ENCODE results near the gene STK11IP.

Gene STK11IP

GRCh38 chr2:219625179-219625578 lies 27.5 kb downstream of the STK11IP start:
- peaks cover 0 to 7% of the 10 kb centered on the region in 2 donors for H3K4me1 ChIP-seq (ENCODE audit: control insufficient read depth in 1 of 2, insufficient read depth in 2 of 2, low read length in 2 of 2)
- H3K36me3 ChIP-seq (ENCODE audit: control insufficient read depth in 1 of 2, insufficient read depth in 2 of 2, low read length in 2 of 2), result no peaks in the 10 kb centered on the region
- no peaks in the 10 kb centered on the region for H3K9me3 ChIP-seq (ENCODE audit: control insufficient read depth in 1 of 2, low read length in 2 of 2)
- peaks cover 5% of the 10 kb centered on the region for H3K27me3 ChIP-seq (ENCODE audit: low read depth, low read length)
- no peak overlapping the region for H3K27ac ChIP-seq (ENCODE audit: low read length)
- no peak overlapping the region for H3K4me3 ChIP-seq (ENCODE audit: low read depth in 1 of 2, low read length in 2 of 2)

DNA sequence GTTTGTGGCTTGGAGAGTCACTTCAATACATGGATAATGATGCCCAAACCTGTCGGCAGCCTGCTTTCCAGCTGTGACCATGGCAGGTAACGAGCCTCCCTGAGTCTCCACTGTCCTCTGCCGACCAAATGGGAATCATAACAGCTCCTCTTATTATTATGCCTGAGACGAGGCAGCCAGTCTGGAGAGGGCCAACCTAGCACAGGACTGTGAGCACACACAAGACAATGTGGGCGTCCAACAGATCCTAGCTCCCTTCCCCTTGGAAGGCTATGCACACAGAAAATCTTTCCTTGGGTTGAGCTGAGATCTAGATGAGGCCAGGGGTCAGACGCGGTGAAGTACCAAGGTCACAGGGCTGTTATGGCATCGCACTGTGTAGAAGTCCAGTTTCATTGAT lies 28.9 kb downstream of the STK11IP start:
- H3K9me3 ChIP-seq (ENCODE audit: control insufficient read depth in 1 of 2, low read length in 2 of 2), result no peaks in the 10 kb centered on the region
- H3K4me3 ChIP-seq (ENCODE audit: low read depth in 1 of 2, low read length in 2 of 2), result no peak overlapping the region
- peaks cover 5% of the 10 kb centered on the region for H3K27me3 ChIP-seq (ENCODE audit: low read depth, low read length)
- no peaks in the 10 kb centered on the region for H3K36me3 ChIP-seq (ENCODE audit: control insufficient read depth in 1 of 2, insufficient read depth in 2 of 2, low read length in 2 of 2)
- H3K27ac ChIP-seq (ENCODE audit: low read length), result no peak overlapping the region
- peaks cover 0 to 7% of the 10 kb centered on the region in 2 donors for H3K4me1 ChIP-seq (ENCODE audit: control insufficient read depth in 1 of 2, insufficient read depth in 2 of 2, low read length in 2 of 2)

DNA sequence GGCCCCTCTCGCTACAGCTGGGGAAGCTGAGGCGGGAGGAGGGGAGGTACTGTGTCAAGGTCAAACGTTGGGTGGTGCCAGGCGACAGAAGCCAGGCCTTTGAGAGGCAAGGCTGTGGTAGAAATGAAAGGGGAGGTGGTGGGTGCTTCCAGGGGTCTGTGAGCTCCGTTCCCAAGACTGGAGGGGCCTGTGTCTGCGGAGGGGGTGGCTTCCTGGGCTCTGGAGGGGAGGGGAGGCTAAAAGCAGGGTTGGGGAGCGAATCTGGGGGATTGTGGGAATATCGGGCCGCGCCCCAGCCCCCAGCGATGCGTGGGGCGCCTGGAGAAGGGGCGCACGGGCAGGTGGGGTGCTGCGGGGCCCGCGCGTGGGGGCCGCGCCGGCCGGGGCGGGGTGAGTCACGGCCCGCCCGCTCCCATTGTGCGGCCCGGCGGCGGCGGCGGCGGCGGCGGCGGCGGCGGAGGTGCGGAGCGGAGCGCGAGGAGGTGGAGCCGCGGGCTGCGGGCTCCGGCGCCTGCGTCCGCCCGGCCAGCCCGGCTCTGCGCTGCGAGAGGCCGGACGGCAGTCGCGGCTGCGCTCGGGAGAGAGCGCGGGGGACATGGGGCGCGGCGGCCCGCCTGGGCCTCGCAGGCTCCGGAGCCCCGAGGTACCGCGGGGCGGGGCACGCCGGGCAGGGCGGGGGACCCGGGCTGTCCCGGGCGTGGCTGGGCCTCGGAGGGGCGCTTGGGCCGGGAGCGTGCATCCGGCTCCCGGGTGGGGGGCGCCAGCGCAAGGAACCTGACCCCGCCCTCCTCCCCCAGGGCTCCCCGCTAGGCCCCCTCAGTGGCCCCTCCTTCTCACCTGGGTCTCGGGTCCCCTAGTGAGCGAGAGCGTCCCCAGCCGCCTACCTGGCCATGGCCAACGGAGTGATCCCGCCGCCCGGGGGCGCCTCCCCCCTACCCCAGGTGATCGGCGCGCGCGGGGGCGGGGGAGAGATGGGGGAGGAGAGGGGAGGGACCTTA lies 29.7 kb downstream of the STK11IP start, which contains the start of gene SLC4A3:
Gene SLC4A3, plus strand, starts transcription at position 528 of the 998 bp plus-strand sequence. Its CDS starts 363 bp downstream, at position 891.
- Histone ChIP-seq H3K9me3 (ENCODE audit: control insufficient read depth in 1 of 2, low read length in 2 of 2) (no peaks in the 10 kb centered on the region), H3K4me3 (ENCODE audit: low read depth in 1 of 2, low read length in 2 of 2) (peak within 1 kb of the TSS in 1 of 2 donors; percentile 60), H3K4me1 (ENCODE audit: control insufficient read depth in 1 of 2, insufficient read depth in 2 of 2, low read length in 2 of 2) (peaks cover 0 to 7% of the 10 kb centered on the region in 2 donors), H3K27me3 (ENCODE audit: low read depth, low read length) (peaks cover 5% of the 10 kb centered on the region), H3K27ac (ENCODE audit: low read length) (no peak within 1 kb of the TSS), H3K36me3 (ENCODE audit: control insufficient read depth in 1 of 2, insufficient read depth in 2 of 2, low read length in 2 of 2) (no peaks in the 10 kb centered on the region)

DNA sequence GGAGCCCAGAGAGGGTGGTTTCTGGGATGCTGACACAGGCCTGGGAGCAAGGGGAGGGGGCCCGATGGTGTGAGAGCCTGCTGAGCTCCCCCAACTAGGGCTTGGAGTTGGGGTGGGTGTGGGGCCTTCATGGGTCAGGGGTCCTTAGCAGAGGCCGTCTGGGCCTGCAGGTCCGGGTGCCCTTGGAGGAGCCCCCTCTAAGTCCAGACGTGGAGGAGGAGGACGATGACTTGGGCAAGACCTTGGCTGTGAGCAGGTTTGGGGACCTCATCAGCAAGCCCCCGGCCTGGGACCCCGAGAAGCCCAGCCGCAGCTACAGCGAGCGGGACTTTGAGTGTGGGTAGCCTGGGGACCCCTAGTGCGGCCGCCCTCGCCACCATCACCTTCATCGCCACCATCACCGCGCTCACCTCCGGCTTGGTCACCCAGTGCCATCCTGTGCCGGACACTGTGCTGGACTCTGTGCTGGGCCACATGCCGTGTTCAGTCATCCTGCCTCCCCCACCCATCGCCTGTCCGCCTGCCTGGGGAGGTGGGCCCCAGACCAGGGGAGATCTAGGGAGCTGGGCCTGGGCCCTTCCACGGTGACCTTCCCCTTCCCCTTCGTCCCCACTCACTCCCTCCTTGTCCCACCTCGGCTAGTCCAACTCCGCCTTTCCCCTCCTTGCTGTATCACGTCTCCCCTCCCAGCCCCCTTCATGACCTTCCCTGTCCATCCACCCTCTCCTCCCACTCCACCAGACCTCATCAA lies 30.8 kb downstream of the STK11IP start:
- Histone ChIP-seq H3K27me3 (ENCODE audit: low read depth, low read length) (peaks cover 5% of the 10 kb centered on the region), H3K36me3 (ENCODE audit: control insufficient read depth in 1 of 2, insufficient read depth in 2 of 2, low read length in 2 of 2) (no peaks in the 10 kb centered on the region), H3K4me3 (ENCODE audit: low read depth in 1 of 2, low read length in 2 of 2) (peak overlapping the region in 1 of 2 donors; percentile 60), H3K4me1 (ENCODE audit: control insufficient read depth in 1 of 2, insufficient read depth in 2 of 2, low read length in 2 of 2) (peaks cover 0 to 7% of the 10 kb centered on the region in 2 donors), H3K9me3 (ENCODE audit: control insufficient read depth in 1 of 2, low read length in 2 of 2) (no peaks in the 10 kb centered on the region), H3K27ac (ENCODE audit: low read length) (no peak overlapping the region)

- H3K27ac ChIP-seq (ENCODE audit: low read length), result no peak overlapping the region
- H3K27me3 ChIP-seq (ENCODE audit: low read depth, low read length), result peaks cover 5% of the 10 kb centered on the region
- H3K4me3 ChIP-seq (ENCODE audit: low read depth in 1 of 2, low read length in 2 of 2), result no peak overlapping the region
- no peaks in the 10 kb centered on the region for H3K36me3 ChIP-seq (ENCODE audit: control insufficient read depth in 1 of 2, insufficient read depth in 2 of 2, low read length in 2 of 2)
- H3K9me3 ChIP-seq (ENCODE audit: control insufficient read depth in 1 of 2, low read length in 2 of 2), result no peaks in the 10 kb centered on the region
- peaks cover 0 to 7% of the 10 kb centered on the region in 2 donors for H3K4me1 ChIP-seq (ENCODE audit: control insufficient read depth in 1 of 2, insufficient read depth in 2 of 2, low read length in 2 of 2)
Observed at GRCh38 chr2:219628986-219629901, 31.6 kb downstream of the STK11IP start.

- no peaks in the 10 kb centered on the region for H3K9me3 ChIP-seq (ENCODE audit: control insufficient read depth in 1 of 2, low read length in 2 of 2)
- no peak overlapping the region for H3K27ac ChIP-seq (ENCODE audit: low read length)
Observed at GRCh38 chr2:219629976-219630695, 32.5 kb downstream of the STK11IP start.

DNA sequence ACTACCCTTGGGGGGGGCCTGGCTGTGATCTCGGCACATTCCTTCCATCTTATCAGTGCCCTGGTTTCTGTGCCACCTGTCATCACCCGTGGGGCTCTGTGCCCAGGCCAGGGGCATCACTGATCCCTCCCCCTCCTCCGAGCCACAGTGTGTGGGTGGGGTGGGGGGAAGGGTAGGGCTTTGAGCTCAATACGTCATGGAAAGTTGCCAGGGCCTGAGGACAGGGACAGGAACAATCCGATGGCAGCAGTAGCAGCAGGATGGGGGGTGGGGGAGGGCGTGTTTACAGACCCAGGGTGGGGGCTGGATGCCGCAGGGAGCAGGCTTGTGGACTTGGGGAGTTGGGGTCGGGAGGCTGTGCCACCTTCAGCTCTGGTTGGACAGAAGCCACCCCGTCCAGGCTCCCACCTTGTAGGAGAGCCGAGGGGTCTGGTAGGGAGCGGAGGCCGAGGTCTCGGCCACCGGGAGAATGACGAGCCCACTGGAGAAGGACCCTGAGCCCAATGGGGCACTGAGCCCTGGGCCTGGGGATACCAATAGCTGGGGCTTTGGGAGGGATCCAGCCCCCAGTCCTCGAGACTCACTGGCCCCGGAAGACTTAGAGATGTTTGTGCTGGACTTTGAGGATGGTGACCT lies 33.2 kb downstream of the STK11IP start:
- peaks cover 0 to 7% of the 10 kb centered on the region in 2 donors for H3K4me1 ChIP-seq (ENCODE audit: control insufficient read depth in 1 of 2, insufficient read depth in 2 of 2, low read length in 2 of 2)
- no peak overlapping the region for H3K4me3 ChIP-seq (ENCODE audit: low read depth in 1 of 2, low read length in 2 of 2)
- no peaks in the 10 kb centered on the region for H3K9me3 ChIP-seq (ENCODE audit: control insufficient read depth in 1 of 2, low read length in 2 of 2)
- no peak overlapping the region for H3K27ac ChIP-seq (ENCODE audit: low read length)
- H3K36me3 ChIP-seq (ENCODE audit: control insufficient read depth in 1 of 2, insufficient read depth in 2 of 2, low read length in 2 of 2), result no peaks in the 10 kb centered on the region
- peaks cover 5% of the 10 kb centered on the region for H3K27me3 ChIP-seq (ENCODE audit: low read depth, low read length)

More at GRCh38 chr2:219629976-219630695, 32.5 kb downstream of the STK11IP start:
- Histone ChIP-seq H3K27me3 (ENCODE audit: low read depth, low read length) (peaks cover 5% of the 10 kb centered on the region), H3K36me3 (ENCODE audit: control insufficient read depth in 1 of 2, insufficient read depth in 2 of 2, low read length in 2 of 2) (no peaks in the 10 kb centered on the region), H3K4me3 (ENCODE audit: low read depth in 1 of 2, low read length in 2 of 2) (no peak overlapping the region), H3K4me1 (ENCODE audit: control insufficient read depth in 1 of 2, insufficient read depth in 2 of 2, low read length in 2 of 2) (peaks cover 0 to 7% of the 10 kb centered on the region in 2 donors)

DNA sequence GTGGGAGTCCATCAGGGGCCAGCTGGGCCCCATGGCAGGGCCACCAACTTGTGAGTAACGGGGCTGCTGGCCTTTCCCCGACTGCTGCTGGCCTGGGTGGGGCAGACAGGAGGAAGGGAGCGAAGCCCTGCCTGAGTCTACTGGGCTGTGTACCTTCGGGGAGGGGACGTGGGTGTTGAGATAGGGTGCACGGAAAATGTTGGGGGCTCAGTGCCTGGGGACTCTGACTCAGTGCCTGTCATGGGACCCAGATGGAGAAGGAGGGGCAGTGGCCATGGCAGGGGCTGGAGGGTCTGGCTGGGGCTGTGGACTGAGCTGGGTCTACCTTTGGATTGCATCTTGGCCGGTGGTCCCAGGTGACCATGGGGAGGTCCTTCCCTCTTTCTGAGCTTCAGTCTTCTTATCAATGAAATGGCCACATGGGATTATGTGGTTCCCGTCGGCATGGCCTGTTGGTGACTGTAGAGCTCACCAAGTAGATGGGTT lies 33.8 kb downstream of the STK11IP start:
- Histone ChIP-seq H3K4me3 (ENCODE audit: low read depth in 1 of 2, low read length in 2 of 2) (no peak overlapping the region), H3K4me1 (ENCODE audit: control insufficient read depth in 1 of 2, insufficient read depth in 2 of 2, low read length in 2 of 2) (peaks cover 0 to 7% of the 10 kb centered on the region in 2 donors), H3K27me3 (ENCODE audit: low read depth, low read length) (peaks cover 5% of the 10 kb centered on the region), H3K36me3 (ENCODE audit: control insufficient read depth in 1 of 2, insufficient read depth in 2 of 2, low read length in 2 of 2) (no peaks in the 10 kb centered on the region), H3K9me3 (ENCODE audit: control insufficient read depth in 1 of 2, low read length in 2 of 2) (no peaks in the 10 kb centered on the region), H3K27ac (ENCODE audit: low read length) (no peak overlapping the region)

GRCh38 chr2:219631904-219632759 lies 34.5 kb downstream of the STK11IP start:
- Histone ChIP-seq H3K4me1 (ENCODE audit: control insufficient read depth in 1 of 2, insufficient read depth in 2 of 2, low read length in 2 of 2) (peaks cover 0 to 7% of the 10 kb centered on the region in 2 donors), H3K4me3 (ENCODE audit: low read depth in 1 of 2, low read length in 2 of 2) (no peak overlapping the region), H3K27me3 (ENCODE audit: low read depth, low read length) (peaks cover under 1% of the 10 kb centered on the region), H3K27ac (ENCODE audit: low read length) (no peak overlapping the region), H3K36me3 (ENCODE audit: control insufficient read depth in 1 of 2, insufficient read depth in 2 of 2, low read length in 2 of 2) (no peaks in the 10 kb centered on the region), H3K9me3 (ENCODE audit: control insufficient read depth in 1 of 2, low read length in 2 of 2) (no peaks in the 10 kb centered on the region)
